HG02981 (cell line): ENCODE measurements around the gene RNU4-1.

Source experiments
- ATAC-seq: cut with Tn5 transposase; IDR thresholded peaks from one replicate; pipeline ENCODE4 v1.9.1; 2021; ENCODE audit warnings: mild to moderate bottlenecking, moderate library complexity; ENCODE audit not compliant: unreplicated experiment

Gene RNU4-1

GRCh38 chr12:120290609-120291305 lies 2.3 kb downstream of the RNU4-1 start:
- no peak for ATAC-seq

GRCh38 chr12:120287491-120287890 lies 5.5 kb downstream of the RNU4-1 start:
- ATAC-seq, result no peak

DNA sequence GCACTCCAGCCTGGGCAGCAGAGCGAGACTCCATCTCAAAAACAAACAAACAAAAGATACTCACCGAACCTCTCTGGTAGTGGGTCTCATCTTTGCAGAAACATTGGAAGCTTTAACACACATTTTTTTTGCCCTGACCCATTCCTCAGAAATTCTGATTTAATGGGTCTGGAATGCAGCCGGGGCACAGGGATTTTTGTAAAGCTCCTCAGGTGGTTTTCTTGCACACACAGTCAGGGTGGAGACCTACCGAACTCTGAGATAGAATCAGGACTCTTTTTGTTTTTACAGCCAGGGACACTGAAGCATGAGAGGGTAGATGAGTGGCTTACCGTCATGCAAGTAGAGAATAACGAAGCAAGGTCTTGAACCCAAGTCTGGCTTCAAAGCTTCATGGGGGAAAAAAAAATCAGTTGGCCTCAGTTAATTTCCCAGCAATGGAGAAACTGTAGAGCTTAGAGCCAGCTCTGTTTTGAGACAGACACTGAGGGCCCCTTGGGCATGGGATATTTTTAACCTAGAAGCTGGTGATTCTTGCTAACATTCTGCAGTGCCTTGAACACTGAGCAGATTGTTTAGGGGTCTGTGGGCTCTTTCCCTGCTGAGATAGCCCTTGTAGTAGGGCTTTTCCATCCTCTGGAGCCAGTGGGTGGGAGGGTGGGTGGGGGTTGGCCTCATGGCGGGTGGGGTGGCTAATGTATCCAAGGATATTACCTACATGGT lies 6.1 kb downstream of the RNU4-1 start:
- no peak for ATAC-seq

- no peak for ATAC-seq
Observed at GRCh38 chr12:120284381-120284780, 8.7 kb downstream of the RNU4-1 start.

- no peak for ATAC-seq
Observed at GRCh38 chr12:120283318-120283717, 9.7 kb downstream of the RNU4-1 start.

- no peak for ATAC-seq
Observed at GRCh38 chr12:120278137-120279069, 14.6 kb downstream of the RNU4-1 start.

GRCh38 chr12:120276734-120277133 lies 16.3 kb downstream of the RNU4-1 start:
- no peak for ATAC-seq

DNA sequence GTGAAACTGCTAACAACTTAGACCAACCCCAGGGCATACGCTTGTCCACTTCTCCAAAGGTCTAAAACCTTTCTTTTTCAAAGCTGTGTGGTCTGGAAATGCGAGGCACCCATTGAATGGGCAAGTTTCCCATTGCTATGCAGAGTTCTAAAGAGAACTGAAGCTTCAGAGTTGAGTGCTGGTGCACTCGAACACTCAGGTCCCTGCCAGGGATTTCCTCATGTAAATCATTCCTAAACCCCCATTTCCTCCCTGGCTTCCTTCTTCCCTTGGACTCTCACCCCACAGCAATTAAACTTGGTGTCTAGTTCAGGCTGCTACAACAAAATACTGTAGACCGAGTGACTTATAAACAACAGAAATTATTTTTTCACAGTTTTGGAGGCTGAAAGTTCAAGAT lies 25.3 kb downstream of the RNU4-1 start:
- no peak for ATAC-seq

- ATAC-seq, result no peak
Observed at GRCh38 chr12:120266180-120266870, 26.7 kb downstream of the RNU4-1 start.

DNA sequence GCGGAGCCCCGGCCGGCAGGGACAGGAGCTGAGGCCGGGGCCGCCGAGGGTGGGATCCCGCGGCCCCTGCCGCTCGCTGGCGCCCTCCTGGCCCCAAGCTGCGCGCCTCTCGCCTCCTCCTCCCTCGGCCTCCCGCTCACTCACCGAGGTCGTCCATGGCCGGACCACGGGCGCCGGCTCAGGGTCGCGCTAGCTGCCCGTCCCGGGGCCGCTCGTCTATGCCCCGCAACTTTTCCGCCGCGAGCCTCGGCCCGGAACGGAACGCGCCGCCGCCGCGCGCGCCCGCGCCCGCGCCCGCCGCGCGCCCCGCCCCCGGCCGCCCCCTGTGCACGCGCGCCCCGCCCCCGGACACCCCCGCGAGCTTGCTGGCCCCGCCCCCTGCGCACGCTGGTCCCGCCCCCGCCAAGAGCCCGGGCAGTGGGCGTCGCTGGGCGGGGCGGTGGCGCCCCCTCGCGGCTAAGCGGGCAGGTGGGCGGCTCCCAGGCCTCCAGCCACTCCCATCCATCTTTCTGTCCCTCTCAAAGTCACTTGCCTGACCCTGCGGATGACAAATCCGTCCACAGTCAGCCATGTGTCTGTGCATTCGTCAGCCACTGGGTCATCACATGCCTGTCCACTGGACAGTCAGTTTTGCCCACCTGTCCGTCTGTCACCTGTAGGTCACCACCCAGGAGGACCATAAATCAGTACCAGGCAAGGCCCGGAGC lies 27.4 kb downstream of the RNU4-1 start, which contains the start of gene PXN:
PXN (minus strand) TSS at position 258 of the 707 bp plus-strand sequence; CDS start at position 157, 101 bp downstream.
- ATAC-seq, result peak; percentile 66

DNA sequence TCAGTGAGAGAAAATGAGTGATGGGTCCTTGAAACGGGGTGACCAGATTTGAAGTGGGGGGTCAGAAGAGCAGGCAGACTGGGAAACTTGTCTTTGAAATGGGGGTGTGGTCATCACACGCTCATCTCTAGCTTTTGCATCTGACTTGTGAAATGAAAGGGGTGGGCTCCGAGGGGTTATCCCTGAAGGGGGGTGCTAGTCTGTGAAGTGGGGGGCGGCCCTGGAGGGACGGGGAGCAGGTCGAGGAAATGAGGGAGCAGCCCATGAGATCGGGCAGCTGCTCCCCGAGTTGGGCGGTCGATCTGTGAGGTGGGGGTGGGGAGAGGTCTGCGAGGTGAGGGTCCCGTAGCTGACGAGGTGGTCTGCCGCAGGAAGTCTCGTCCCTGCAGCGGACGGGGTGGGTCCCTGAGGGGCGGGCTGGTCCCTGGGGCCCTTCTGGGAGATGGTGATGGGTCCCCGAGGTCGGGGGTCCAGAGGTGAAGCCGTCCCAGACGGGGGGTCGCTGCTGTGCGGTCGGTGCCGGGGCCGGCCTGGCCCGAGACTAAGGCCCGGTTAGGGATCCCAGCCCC lies 28.0 kb downstream of the RNU4-1 start:
- ATAC-seq, result no peak

DNA sequence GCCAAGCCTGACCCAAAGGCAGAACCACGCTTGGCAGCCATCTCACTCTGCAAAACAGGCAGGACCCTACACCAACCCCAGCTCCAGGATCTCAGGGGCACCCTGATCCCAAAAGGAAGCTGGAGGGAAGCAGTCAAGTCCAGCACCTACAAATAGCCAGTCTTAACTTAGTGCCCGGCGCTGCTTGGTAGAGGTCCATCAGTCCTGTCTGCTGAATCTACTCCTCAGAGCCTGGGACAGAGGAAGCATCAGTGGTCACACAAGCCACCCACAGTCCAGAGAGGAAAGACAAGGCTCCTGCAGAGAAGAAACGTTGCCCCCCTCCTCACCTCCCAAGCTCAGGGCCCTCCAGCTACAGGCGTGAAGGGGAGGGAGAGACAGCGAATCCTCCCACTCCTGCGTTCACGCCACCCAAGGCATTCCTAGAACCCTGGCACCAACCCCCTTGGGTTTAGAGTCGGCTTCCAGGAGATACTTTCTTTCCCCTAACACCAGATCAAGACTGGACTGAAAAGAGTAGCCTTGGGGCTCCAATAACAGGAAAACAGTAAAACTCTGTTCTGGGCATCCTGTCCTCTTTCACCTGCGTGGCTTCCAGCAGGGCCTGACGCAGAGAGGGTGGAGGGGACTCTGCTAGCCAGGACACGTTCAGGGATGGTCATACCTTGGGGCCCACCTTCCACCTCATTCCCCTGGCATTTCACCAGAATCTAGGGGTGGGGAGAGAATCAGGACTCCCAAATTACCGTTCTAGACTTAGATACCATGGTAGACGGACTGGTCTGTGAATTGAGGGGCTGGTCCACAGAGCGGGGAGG lies 28.7 kb downstream of the RNU4-1 start:
- ATAC-seq, result no peak

DNA sequence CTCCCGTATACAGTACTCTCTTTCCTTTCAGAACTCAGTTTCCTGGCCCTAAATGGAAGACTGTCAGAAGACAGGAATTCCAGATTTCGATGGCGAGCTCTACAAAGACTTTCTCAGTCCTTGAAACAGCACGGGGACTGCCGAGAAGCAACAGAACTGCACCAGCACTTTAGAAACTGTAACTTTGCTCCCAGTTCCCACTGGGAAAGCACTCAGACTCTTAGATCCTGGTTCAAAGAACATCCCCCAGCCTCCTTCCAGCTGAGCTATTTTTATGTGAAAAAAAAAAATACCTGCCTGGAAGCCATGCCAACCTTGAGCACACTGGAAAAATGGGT lies 29.3 kb downstream of the RNU4-1 start:
- ATAC-seq, result no peak

DNA sequence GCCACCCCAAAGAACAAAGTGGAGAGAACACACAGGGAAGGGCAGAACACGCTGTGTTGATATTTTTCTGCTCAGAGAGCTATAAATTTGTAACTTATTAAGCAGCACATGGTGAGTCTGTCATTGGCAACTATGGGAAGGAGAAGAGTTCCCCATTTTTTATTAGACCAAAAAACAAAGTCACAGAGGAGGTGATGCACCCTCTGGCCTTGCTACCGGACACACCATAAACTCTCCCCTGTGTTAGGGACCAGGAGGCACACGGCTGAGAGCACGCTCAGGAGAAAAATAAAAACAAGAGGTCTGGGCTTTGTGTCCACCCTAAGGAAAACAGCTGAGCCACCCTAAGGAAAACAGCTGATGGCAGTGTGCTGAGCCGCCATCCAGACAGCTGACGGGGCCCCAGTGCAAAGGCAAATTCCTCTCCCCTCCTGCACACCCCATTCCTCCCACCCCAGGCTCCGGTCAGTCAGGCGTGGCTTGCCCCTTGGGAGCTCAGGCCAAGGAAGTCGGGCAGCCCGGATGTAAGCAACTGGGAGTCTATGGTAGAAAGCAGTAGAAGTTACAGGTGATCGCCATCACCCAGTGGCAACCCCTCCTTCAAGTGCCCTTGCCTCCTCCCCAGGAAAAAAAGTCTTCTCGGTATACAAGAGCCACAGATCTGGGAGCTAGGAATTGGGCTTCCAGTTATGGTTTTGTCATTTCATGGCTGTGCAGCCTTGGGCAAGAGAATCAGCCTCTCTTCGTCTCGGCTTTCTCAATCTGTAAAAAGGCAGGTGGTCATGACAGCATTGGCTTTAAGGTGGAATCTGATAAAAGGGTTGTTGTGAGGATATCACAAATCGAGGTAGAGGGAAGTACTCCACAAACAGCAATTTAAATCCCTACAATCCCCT lies 29.9 kb downstream of the RNU4-1 start:
- ATAC-seq, result no peak

DNA sequence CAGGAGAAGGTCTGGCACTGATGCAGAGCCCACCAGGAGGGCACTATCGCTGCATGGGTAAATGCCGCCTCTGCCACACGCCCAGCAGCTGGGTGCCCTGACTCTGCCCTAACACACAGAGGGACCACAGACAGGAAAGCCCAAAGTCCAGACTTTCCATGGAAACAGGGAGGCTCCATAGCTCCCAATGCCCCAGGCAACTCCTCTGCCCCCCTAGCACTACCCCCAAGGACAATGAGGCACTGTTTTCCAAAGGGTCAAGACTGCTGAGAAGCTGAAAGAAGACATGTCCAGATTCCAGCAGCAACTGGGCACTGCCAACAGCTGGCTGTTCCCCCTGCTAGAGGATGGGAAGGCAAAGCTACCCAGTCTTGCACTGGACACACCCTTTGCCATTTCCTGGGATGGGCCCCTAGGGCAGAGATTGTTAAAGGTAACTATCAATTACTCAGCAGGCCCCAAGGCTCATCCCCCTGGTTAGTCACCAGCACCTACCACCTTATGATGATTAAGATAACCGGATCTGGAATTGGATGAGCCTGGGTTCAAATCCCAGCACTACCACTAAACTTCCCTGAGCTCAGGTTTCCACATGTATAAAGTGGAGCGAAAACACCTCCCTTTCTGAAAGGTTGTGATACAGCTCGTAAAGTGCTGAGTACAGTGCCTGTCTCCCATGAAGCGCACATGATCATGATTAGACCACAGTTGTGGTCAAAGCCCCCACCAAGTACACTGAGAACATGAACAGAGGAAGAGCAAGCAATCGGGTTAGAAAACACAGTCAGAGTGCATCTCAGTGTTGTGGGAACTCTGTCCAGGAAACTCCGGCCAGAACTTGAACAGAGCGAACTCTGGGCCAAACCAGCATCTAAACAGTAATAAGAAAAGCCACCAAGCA lies 30.8 kb downstream of the RNU4-1 start:
- ATAC-seq, result no peak

DNA sequence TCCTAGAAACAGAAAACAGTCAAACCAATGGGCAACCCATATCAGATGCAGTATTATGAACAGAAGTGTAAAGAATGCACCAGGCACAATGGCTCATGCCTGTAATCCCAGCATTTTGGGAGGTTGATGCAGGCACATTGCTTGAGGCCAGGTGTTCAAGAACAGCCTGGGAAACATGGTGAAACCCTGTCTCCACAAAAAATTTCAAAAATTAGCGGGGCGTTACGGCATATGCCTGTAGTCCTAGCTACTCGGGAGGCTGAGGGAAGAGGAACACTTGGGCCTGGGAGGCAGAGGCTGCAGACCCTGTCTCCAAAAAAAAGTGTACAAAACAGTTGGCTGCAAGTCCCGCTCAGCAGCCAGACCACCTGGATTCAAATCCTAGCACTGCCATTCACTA lies 32.4 kb downstream of the RNU4-1 start:
- ATAC-seq, result no peak
